Measurements from ENCODE around the gene CDK15.

- no peak for TF ChIP-seq YY1 (IDR thresholded peaks at IDR 0.05; ENCODE audit: low read depth)
- no peak for TF ChIP-seq EP300 (IDR thresholded peaks at IDR 0.05; ENCODE audit: borderline replicate concordance)
- no peak for TF ChIP-seq MAX (IDR thresholded peaks at IDR 0.05)
- no peak for TF ChIP-seq CEBPB (IDR thresholded peaks at IDR 0.05)
- TF ChIP-seq RAD21 (IDR thresholded peaks at IDR 0.05; ENCODE audit: low read depth): no peak
- TF ChIP-seq, protein P1, sequence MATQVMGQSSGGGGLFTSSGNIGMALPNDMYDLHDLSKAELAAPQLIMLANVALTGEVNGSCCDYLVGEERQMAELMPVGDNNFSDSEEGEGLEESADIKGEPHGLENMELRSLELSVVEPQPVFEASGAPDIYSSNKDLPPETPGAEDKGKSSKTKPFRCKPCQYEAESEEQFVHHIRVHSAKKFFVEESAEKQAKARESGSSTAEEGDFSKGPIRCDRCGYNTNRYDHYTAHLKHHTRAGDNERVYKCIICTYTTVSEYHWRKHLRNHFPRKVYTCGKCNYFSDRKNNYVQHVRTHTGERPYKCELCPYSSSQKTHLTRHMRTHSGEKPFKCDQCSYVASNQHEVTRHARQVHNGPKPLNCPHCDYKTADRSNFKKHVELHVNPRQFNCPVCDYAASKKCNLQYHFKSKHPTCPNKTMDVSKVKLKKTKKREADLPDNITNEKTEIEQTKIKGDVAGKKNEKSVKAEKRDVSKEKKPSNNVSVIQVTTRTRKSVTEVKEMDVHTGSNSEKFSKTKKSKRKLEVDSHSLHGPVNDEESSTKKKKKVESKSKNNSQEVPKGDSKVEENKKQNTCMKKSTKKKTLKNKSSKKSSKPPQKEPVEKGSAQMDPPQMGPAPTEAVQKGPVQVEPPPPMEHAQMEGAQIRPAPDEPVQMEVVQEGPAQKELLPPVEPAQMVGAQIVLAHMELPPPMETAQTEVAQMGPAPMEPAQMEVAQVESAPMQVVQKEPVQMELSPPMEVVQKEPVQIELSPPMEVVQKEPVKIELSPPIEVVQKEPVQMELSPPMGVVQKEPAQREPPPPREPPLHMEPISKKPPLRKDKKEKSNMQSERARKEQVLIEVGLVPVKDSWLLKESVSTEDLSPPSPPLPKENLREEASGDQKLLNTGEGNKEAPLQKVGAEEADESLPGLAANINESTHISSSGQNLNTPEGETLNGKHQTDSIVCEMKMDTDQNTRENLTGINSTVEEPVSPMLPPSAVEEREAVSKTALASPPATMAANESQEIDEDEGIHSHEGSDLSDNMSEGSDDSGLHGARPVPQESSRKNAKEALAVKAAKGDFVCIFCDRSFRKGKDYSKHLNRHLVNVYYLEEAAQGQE (IDR thresholded peaks at IDR 0.05; ENCODE audit: low read depth): no peak
Measured at GRCh38 chr2:201926067-201926466, 119.7 kb downstream of the CDK15 start.
